Panc1 (cell line): ENCODE results near the gene SPSB3. TPM values are rescaled to one million over a fixed set of nuclear protein-coding genes. Genes with fewer than 3 reads are reported as not detected.

Source experiments
- ATAC-seq: fragments of 200-7000 bp; cut with Tn5 transposase; 2 replicates; pipeline ENCODE4 v1.9.1; 2020; ENCODE audit warnings: mild to moderate bottlenecking, moderate library complexity
- BruUV-seq: library from RNA; stranded (reverse); fragments of 400-500 nt; replicated peaks from 2 replicates; lab custom pipeline; 2021; lab: Mats Ljungman, UMichigan
- CTCF ChIA-PET: fragments of 300-600 bp; sonication (Branson Sonifier 250); formaldehyde crosslinking; loops from one replicate; lab custom pipeline; 2022; ENCODE audit warnings: antibody characterized with exemption; lab: Charles Lee
- POLR2A ChIA-PET: fragments of 300-600 bp; sonication (Branson Sonifier 250); formaldehyde crosslinking; loops from one replicate; lab custom pipeline; 2022; ENCODE audit warnings: antibody characterized with exemption; lab: Charles Lee
- DNase-seq: peaks from one replicate; pipeline ENCODE4 v3.0.0-alpha.2; 2010; ENCODE audit warnings: low read depth, low spot score
- H3K27ac ChIP-seq: 2 replicates; pipeline ENCODE4 v1.5.1; 2011; ENCODE audit warnings: mild to moderate bottlenecking, low read length, inconsistent platforms
- H3K27me3 ChIP-seq: fragments of 200-500 bp; sonication (Bioruptor generic); 2 replicates; pipeline ENCODE4 v1.6.0; 2014; ENCODE audit warnings: low read length, inconsistent platforms; ENCODE audit not compliant: control insufficient read depth, insufficient read depth
- H3K36me3 ChIP-seq: fragments of 200-500 bp; sonication (Bioruptor generic); 2 replicates; pipeline ENCODE4 v1.5.1; 2014; ENCODE audit warnings: inconsistent platforms, mild to moderate bottlenecking, low read length, moderate library complexity; ENCODE audit not compliant: control insufficient read depth, insufficient read depth
- H3K4me1 ChIP-seq: 2 replicates; pipeline ENCODE4 v1.5.1; 2011; ENCODE audit warnings: inconsistent platforms, mild to moderate bottlenecking, low read length, moderate library complexity; ENCODE audit not compliant: control insufficient read depth, insufficient read depth
- H3K4me3 ChIP-seq, 2 experiments: 2 replicates each; pipeline ENCODE4 v1.5.1; 2011 to 2012; ENCODE audit warnings: low read depth in 2 of 2, low read length in 2 of 2, mild to moderate bottlenecking in 2 of 2, inconsistent platforms in 1 of 2, moderate library complexity in 1 of 2
- H3K9me3 ChIP-seq: fragments of 200-500 bp; sonication (Bioruptor generic); 2 replicates; pipeline ENCODE4 v1.5.1; 2014; ENCODE audit warnings: low read depth, mild to moderate bottlenecking, inconsistent platforms, low read length, moderate library complexity; ENCODE audit not compliant: control insufficient read depth, insufficient read depth
- POLR2AphosphoS5 ChIP-seq: IDR thresholded peaks from 2 replicates; pipeline ENCODE4 v1.6.1; 2012; ENCODE audit warnings: mild to moderate bottlenecking, low read depth, low read length, moderate library complexity
- REST ChIP-seq, 2 experiments: IDR thresholded peaks; 2 replicates each; pipeline ENCODE4 v1.6.1; 2011 to 2012; ENCODE audit warnings: low read depth in 2 of 2, control low read depth in 1 of 2, low read length in 1 of 2, mild to moderate bottlenecking in 1 of 2, moderate library complexity in 1 of 2; ENCODE audit not compliant: insufficient read depth in 1 of 2
- SIN3A ChIP-seq: IDR thresholded peaks from 2 replicates; pipeline ENCODE4 v1.6.1; 2012; ENCODE audit warnings: low read depth, mild to moderate bottlenecking, low read length, moderate library complexity, borderline replicate concordance; ENCODE audit not compliant: insufficient read depth
- TCF7L2 ChIP-seq: IDR thresholded peaks from 2 replicates; pipeline ENCODE4 v1.6.1; 2011; ENCODE audit warnings: mild to moderate bottlenecking, low read depth, low read length, inconsistent platforms
- in situ Hi-C: cut with HindIII; loops from 2 replicates; pipeline ENCODE4 v1.10.0; 2016; ENCODE audit warnings: low sequenced_read_pairs, low pct_unique_long_range_greater_than_20kb
- intact Hi-C: fragments of 100-400 bp; cut with micrococcal nuclease; formaldehyde crosslinking; loops from one replicate; pipeline ENCODE4 v1.10.0; 2022; ENCODE audit not compliant: unreplicated experiment
- total RNA-seq: library from RNA; stranded (reverse); gene quantifications from one replicate; pipeline ENCODE4 v1.2.1, GENCODE V29; 2021; ENCODE audit not compliant: unreplicated experiment
- TF ChIP-seq, protein P1 (sequence below): fragments of 450-650 bp; IDR thresholded peaks from 2 replicates; pipeline ENCODE4 v1.5.1; 2017; ENCODE audit warnings: mild to moderate bottlenecking

Gene SPSB3
- total RNA-seq, 1 experiment from 2014 or later = 23.0 TPM

GRCh38 chr16:1830213-1830612 lies 47.8 kb upstream of the SPSB3 start:
- ChIA-PET POLR2A (interaction anchor here (0.9 kb wide), 1 partner anchor 102 kb away, joined by 3 read pairs; no protein-coding TSS in a partner anchor), CTCF (no interaction called here)
- H3K27me3 ChIP-seq = no peaks in the 10 kb centered on the region
- no peak for ATAC-seq
- intact Hi-C loops (no loop called here), in situ Hi-C loops (no loop called here)
- DNase-seq = no peak
- peaks cover 11% of the 10 kb centered on the region for H3K4me1 ChIP-seq
- no TSS peak for BruUV-seq
- H3K36me3 ChIP-seq = peaks cover 8% of the 10 kb centered on the region; the same call in 1 of the 2 replicates
- TF ChIP-seq POLR2AphosphoS5 = no peak
- no peak for TF ChIP-seq REST (IDR thresholded peaks at IDR 0.05; ENCODE audit: insufficient read depth in 1 of 2, low read depth in 2 of 2, low read length in 1 of 2)
- TF ChIP-seq TCF7L2 = no peak
- TF ChIP-seq SIN3A = no peak
- TF ChIP-seq, protein P1, sequence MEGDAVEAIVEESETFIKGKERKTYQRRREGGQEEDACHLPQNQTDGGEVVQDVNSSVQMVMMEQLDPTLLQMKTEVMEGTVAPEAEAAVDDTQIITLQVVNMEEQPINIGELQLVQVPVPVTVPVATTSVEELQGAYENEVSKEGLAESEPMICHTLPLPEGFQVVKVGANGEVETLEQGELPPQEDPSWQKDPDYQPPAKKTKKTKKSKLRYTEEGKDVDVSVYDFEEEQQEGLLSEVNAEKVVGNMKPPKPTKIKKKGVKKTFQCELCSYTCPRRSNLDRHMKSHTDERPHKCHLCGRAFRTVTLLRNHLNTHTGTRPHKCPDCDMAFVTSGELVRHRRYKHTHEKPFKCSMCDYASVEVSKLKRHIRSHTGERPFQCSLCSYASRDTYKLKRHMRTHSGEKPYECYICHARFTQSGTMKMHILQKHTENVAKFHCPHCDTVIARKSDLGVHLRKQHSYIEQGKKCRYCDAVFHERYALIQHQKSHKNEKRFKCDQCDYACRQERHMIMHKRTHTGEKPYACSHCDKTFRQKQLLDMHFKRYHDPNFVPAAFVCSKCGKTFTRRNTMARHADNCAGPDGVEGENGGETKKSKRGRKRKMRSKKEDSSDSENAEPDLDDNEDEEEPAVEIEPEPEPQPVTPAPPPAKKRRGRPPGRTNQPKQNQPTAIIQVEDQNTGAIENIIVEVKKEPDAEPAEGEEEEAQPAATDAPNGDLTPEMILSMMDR = no peak
- H3K9me3 ChIP-seq = no peaks in the 10 kb centered on the region
- no peak overlapping the region for H3K4me3 ChIP-seq
- no peak overlapping the region for H3K27ac ChIP-seq

- Histone ChIP-seq H3K9me3 (no peaks in the 10 kb centered on the region), H3K4me3 (peak overlapping the region; percentile 99 to 100), H3K4me1 (peaks cover 17% of the 10 kb centered on the region), H3K27ac (peak overlapping the region; percentile 80), H3K36me3 (peaks cover 8% of the 10 kb centered on the region; the same call in 1 of the 2 replicates), H3K27me3 (no peaks in the 10 kb centered on the region)
- CTCF ChIA-PET = interaction anchor here (0.6 kb wide), 1 partner anchor 94 kb away, joined by 3 read pairs; no protein-coding TSS in a partner anchor
- intact Hi-C loops = no loop called here
- TF ChIP-seq SIN3A (no peak), TCF7L2 (no peak), POLR2AphosphoS5 (no peak), REST (IDR thresholded peaks at IDR 0.05; ENCODE audit: insufficient read depth in 1 of 2, low read depth in 2 of 2, low read length in 1 of 2) (no peak)
- TF ChIP-seq, protein P1 = no peak
- ATAC-seq = no peak
- POLR2A ChIA-PET = interaction anchor here (0.7 kb wide), 1 partner anchor 15 kb away, joined by 3 read pairs; no protein-coding TSS in a partner anchor
- no peak for DNase-seq
- in situ Hi-C loops = no loop called here
- BruUV-seq = no TSS peak
These were observed 46.5 kb upstream of the SPSB3 start for GRCh38 chr16:1828645-1829410.
